CD4-positive, alpha-beta T cell treated with Interleukin-2 at 100 ng/mL for 4 hours (primary cell): Measurements from ENCODE around the gene PTPN3.

Source experiments
- DNase-seq: peaks from one replicate; pipeline ENCODE4 v3.0.0-alpha.2; 2020; ENCODE audit warnings: low spot score

Gene PTPN3

DNA sequence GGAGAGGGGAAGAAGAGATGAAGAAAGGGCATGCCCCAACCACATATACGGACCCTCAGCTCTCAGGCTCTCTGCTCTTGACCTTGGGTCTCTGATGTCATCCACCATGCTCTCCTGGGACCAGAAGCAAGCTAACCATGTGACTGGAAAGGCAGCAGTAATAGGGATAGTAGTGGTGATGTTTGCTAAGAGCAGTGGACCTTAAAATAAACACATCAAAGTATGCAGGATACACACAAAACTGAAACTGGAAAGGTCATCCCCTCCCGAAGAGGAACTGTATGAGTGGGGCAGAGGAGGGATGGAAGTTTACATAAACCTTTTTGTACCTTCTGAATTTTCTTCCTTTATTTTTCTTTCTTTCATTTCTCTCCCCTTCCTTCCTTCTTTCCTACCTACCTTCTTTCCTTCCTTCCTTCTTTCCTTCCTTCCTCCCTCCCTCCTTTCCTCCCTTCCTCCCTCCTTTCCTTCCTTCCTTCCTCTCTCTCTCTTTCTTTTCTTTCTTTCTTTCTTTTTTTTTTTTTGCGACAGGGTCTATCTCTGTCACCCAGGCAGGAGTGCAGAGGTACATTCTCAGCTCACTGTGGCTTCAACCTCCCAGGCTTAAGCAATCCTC is 8.1 kb upstream of the PTPN3 start:
- no peak for DNase-seq

GRCh38 chr9:109504689-109505088 is 6.6 kb upstream of the PTPN3 start:
- no peak for DNase-seq

- no peak for DNase-seq
These were observed 2.4 kb upstream of the PTPN3 start for GRCh38 chr9:109500421-109500974.

- DNase-seq, result no peak
These were observed 1.7 kb upstream of the PTPN3 start for GRCh38 chr9:109499631-109500410.

- no peak for DNase-seq
These were observed 1.1 kb upstream of the PTPN3 start for GRCh38 chr9:109499093-109499630.

GRCh38 chr9:109497226-109498153 is 617 bp downstream of the PTPN3 start:
- DNase-seq, result no peak

GRCh38 chr9:109496841-109497225 is 1.3 kb downstream of the PTPN3 start:
- no peak for DNase-seq

DNA sequence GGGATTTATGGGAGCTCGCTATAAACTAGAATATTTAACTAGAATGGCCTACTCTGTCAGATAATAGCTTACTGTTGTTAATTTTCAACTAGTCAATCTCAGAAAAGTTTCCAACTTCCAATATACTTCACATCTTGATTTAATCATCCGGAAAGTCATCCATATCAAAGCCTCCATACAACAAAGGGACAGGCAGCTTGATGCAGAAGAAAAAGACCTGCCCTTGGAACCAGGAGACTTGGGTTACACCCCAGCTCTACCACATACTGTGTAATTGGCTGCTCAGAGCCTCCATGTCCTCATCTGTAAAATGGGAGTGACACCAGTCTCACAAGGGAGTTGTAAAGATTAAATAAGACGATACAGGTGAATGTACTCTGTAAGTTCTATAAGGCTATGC is 1.9 kb downstream of the PTPN3 start:
- no peak for DNase-seq

DNA sequence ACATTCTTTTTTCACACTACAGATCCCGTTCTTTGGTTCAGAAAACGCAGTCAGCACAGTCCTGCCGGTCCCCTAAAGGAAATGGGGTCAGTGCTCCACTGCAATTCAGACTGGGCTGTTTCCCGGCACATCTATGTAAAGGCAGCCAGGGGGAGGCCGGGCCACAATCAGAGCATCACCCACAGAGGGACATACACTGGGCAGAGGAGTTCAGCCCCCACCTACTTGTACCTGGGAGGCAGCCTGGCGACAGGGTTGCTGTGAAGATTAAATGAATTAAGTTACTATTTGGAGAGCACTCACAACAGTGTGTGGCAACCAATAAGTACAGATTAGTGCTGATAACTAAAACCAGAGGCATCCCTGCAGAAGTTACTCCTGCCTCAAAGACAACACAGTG is 4.5 kb downstream of the PTPN3 start:
- no peak for DNase-seq

GRCh38 chr9:109491590-109491989 is 6.5 kb downstream of the PTPN3 start:
- DNase-seq, result no peak

DNA sequence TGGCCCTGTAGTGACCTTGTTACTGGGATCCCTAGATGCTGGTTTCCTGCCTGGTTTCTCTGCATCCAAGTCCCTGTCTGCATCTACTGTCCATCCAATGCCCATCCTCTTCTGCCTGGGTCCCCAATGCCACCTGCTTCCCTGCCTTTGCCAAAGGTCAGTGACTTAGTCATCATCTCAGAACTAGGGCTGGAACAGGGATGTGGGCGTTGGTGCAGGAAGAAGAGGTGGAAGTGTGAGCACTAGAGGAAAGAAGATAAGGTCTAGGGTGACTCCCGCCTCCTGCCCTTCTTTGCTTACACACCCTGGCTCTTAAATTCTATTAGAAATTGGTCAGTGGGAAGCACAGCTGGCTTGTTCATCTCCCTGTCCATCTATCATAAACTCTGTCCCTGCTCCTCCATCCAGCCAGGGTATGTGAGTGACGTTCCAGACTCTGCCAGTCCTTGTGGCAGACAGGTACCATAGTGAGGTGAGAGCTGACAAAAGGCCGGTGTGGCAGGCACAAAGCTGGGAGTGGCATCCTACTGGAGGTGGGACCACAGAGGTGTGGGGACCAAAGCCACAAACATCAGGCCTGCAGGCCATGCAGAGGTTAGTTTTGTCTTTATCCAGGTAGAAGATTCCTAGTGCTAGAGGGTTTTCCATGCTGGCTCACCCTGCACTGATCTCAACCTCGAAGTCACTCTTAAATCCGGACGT is 9.2 kb downstream of the PTPN3 start:
- DNase-seq, result no peak

DNA sequence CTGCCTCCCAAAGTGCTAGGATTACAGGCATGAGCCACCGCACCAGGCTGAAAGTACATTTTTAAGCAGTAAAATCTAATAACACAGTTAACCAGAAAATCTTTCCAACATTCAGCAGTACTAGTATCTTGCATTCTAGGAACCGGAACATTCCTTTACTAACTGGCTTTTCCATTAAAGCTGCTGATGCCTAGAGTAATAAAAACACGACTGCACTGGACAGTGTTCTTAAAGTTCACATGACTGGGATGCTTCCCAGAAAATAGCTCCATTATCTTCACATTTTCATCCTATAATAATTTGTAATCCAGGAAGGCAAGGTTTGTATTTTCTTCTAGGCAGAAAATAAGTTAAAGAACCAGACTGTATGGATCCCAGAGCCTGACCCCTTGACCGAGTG is 9.8 kb downstream of the PTPN3 start:
- DNase-seq, result no peak

- DNase-seq, result no peak
These were observed 10.9 kb downstream of the PTPN3 start for GRCh38 chr9:109487247-109487646.

GRCh38 chr9:109483744-109484429 is 14.2 kb downstream of the PTPN3 start:
- DNase-seq, result no peak

DNA sequence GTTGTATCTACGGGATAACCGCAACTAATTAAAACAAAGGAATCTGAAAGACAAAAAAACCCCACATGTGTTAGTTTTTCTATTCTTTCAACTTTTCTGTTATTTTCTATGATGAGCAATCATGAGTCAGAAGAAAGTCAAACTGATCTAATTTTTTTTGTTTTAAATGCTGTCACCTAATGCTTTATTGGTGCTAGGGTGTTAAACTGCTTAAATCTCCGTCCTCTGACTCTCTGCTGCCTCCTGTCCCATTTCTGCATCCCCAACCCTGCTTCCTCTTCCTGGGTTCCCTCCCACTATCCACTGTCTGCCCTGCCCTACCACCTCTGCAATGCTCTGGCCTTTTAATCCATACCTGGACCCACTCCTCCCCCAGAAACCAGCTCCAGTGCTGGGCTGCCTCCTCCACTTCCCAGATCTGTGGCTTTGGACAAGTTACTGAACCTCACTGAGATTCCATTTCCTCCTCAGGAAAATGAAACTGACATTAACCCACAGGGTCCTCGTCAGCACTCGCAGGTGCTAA is 15.7 kb downstream of the PTPN3 start:
- DNase-seq, result no peak

GRCh38 chr9:109481856-109482255 is 16.3 kb downstream of the PTPN3 start:
- no peak for DNase-seq

DNA sequence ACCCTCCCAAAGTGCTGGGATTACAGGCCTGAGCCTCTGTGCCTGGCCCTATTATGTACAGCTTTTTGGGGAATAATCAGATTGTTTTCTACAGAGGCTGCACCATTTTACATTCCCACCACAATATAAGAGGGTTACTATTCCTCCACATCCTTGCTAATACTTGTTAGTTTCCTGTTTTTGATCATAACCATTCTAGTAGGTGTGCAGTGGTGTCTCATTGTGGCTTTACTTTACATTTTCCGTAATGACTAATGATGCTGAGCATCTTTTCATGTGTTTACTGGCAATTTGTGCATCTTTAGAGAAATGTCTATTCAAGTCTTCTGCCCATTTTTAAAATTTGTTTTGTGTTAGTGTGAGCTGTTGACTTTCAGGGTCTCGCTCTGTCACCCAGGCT is 18.3 kb downstream of the PTPN3 start:
- no peak for DNase-seq

DNA sequence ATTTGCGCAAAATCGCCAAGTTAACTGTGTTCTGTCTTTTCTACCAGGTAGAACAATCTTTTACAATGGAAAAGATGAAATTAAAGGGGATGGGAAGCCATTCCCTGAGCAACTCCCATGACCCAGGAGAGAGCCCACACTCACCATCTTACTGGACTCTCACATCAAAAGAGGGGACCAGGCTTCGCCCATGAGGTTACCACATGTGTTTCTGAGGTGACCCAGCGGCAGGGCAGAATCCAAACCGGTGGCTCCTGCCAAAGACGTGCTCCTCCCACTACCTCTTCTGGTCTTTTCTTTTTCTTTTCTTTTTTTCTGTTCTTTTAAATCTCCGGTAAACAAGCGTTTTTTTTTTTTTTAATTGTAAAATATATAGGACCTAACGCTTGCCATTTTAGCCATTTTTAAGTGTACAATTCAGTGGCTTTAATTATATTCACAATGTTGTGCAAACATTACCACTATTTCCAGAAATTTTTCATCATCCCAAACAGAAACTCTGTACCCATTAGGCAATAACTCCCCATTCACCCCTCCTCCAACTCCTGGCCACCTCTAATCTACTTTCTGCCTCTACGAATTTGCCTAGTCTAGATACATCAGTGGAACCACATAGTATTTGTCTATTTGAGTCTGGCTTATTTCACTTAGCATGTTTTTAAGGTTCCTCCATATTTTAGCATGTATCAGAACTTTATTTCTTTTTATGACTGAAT is 19.3 kb downstream of the PTPN3 start:
- DNase-seq, result no peak

GRCh38 chr9:109478051-109478563 is 20.0 kb downstream of the PTPN3 start:
- no peak for DNase-seq
